Activated CD4-positive, CD25-positive, alpha-beta regulatory T cell (primary cell): ENCODE data around the gene ATP2B2.

Source experiments
- DNase-seq, 4 experiments: peaks; one replicate each; lab custom pipeline; 2025; lab: John Stamatoyannopoulos, UW

Gene ATP2B2

GRCh38 chr3:10400050-10400748 lies 105.2 kb downstream of the ATP2B2 start:
- DNase-seq = no peak

DNA sequence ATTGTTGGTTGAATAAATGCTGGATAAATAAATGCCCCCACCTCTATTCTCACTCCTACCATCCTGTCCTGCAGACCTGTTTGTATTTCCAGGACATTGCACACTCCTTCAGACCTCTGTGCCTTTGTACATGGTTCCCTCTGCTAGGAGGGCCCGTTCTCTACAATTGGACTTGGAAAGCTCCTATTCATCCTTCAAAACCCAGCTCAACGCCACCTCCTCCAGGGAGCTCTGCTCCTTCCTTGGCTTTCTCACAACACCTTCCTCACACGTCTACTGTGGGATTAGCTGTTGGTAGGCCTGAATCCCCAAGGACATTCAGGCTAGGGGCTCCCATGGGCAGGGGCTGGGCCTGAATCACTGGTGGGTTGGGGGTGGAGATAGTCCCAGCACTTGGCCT lies 105.8 kb downstream of the ATP2B2 start:
- DNase-seq = no peak

GRCh38 chr3:10398341-10398740 lies 107.0 kb downstream of the ATP2B2 start:
- no peak for DNase-seq

- DNase-seq = no peak
Measured at GRCh38 chr3:10397879-10398278, 107.5 kb downstream of the ATP2B2 start.

- DNase-seq = no peak
Measured at GRCh38 chr3:10396931-10397330, 108.5 kb downstream of the ATP2B2 start.

DNA sequence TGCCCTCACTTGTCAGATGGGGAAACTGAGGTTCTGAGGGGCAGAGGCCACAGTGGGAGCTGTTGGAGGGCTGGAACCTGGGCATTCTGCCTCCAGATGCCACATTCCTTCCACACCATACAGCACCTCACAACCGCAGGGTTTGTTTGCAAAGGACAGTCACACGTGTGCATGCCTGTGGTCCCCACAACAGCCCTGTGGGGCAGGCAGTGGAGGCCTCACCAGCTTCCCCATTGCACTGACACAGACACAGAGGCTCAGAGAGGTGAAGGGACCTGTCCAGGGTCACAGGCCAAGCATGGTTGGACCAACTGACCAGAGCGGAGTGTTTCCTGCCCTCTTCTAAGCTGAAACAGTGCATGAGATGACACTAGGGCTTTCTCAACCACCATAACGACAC lies 109.3 kb downstream of the ATP2B2 start:
- no peak for DNase-seq

- DNase-seq = peak in 1 of 4 experiments; percentile 28
Measured at GRCh38 chr3:10395671-10396070, 109.7 kb downstream of the ATP2B2 start.

GRCh38 chr3:10395196-10395595 lies 110.2 kb downstream of the ATP2B2 start:
- DNase-seq = no peak

DNA sequence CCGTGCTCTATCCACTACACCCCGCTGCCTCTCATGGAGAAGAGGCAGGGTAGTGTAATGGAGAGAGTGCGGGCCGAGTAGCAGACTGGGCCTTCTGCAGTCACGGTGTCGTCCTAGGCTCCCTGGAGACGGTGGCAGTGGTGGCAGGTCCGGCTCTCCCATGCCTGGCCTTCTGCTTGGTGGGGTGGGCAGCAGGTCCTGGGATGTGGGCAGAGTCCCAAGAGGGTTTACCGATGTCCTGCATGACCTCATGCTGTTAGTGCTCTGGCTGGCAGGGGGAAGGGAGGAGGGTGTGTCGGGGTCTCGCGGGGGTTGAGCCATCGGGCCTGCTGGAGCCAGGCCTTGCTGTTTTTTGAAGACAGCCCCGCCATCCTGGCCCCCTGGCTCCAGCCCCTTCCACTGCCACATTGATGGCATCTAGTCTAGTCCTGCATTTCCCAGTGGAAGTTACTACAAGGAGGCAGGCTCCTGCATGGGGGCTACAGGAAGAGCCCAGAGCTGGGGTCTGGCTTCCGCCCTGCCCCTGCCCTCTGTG lies 110.8 kb downstream of the ATP2B2 start:
- DNase-seq = no peak

DNA sequence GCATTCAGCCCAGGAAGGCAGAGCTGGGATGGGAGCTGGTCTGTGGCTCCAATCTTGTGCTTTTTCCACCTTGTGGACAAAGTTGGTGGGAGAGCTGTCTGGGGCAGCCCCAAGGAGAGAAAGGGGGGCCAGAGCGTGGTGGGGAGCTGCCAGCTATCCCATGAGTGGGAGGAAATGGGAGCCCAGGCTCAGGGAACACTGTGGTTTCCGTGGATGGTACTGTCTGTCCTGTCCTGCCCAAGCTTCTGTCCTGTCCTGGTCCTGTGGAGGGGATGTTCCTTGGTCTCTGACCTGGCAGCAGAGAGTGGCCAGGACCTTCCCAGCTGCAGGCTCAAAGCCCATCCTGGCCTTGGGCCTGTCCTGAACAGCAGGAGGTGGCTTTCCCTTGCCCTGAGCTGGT lies 111.9 kb downstream of the ATP2B2 start:
- DNase-seq = no peak

DNA sequence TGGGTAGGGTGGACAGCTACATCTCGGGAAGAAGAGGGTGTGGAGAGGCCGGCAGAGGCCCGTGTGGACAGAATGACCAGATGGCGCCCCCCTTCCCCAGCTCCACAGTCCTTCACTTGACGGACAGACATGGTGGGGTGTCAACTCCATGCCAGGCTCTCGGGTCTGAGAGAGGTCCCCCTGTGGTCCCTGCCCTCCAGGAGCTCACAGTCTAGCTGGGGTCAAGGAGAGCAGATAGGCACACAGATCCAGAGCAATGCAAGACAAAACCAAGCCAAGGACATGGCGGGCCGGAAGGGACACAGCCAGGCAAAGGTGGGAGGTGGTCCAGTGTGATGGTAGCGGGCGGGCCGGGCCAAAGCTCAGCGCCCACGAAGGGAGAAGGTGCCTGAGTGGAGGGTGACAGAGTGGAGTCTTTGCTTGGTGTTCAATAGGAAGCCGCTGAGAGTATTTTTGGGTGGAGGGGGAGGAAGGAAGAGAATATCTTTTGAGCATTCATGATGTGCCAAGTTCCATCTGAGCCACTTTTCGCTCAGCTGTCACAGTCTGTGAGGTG lies 112.4 kb downstream of the ATP2B2 start:
- DNase-seq = no peak

- DNase-seq = no peak
Measured at GRCh38 chr3:10392244-10392643, 113.1 kb downstream of the ATP2B2 start.

GRCh38 chr3:10391391-10391790 lies 114.0 kb downstream of the ATP2B2 start:
- DNase-seq = no peak

DNA sequence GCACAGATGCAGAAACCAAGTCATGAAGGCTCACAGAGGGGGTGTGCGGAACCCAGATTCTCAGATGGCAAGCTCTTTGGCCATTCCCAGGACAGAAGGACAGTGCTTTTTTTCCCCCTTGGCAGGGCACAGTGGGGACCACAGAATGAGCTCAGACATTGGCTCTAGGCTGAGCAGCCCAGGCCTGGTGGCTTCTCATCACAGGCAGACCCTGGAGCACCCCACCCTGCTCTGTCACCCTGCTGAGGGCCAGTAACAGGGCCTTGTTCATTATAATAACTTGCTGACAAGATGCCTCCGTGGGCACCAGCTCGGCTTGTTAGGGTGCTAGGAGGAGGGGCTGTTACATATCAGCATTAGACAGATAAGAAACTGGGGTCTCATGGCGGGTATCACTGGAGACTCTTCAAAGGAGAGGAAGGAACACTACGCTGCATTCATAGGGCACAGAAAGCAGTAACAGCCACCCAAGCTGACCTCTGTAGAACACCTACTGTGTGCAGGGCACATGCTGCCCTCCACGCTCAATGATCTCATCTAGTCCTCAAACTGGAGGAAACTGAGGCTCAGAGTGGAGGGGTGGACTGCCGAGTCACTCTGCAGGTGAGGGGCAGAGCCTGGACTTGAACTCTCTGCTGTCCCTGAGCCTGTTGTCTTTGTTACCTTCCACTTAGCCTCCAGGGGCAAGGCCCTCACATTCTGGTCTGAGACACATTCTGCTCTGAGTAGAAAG lies 114.6 kb downstream of the ATP2B2 start:
- no peak for DNase-seq

DNA sequence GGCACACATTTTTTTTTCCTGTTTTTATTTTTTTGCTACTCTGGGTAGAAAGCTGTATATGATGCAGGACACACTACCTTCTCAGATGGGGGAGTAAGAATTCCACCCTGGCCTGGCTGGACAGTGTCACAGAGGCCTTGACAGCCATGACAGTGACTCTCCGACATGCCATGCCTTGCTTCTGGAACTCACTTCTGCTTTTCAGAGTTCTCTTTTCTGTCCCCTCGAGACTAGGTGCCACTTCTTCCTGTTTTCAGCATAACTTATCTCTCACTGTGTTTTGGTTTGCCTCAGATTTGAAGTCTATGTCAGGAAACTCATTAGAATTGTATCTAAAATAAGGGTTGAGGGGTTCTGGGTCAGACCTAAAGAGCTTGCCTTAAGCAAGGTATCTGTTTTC lies 115.4 kb downstream of the ATP2B2 start:
- DNase-seq = no peak

- no peak for DNase-seq
Measured at GRCh38 chr3:10389339-10389738, 116.0 kb downstream of the ATP2B2 start.

DNA sequence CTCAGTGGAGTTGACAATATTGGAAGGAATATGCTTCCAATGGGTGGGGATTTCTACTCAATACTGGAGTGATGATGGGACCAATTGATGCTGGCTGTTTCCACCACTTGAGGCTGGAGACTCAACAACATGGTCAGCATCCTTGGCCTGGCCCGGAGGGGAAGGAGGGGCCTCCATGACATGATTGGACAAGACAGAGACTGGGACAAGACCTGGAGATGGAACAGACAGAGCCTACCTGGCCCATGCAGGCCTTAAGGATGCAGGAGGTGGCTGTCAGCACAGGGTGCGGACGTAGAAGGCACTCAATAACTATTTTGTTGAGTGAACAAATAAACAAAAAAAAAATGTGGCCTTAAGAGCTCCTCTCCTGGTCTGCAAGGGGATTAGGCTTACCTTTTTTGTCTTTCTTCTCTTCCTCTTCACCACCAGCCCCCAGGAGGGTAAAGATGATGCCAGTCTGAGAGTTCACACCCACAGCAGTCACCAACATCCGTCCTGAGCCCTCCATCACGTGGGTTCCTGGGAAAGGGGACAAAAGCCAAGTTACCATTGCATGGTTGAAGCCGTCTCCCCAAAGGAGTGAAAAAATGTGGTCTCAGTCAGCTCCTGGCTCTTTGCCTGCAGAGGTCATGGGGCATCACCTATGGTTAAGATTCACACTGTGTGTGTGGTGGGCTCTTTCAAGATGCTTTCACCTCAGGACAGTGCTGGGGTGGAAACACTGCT lies 117.3 kb downstream of the ATP2B2 start:
- DNase-seq = no peak

GRCh38 chr3:10386121-10386520 lies 119.3 kb downstream of the ATP2B2 start:
- no peak for DNase-seq

DNA sequence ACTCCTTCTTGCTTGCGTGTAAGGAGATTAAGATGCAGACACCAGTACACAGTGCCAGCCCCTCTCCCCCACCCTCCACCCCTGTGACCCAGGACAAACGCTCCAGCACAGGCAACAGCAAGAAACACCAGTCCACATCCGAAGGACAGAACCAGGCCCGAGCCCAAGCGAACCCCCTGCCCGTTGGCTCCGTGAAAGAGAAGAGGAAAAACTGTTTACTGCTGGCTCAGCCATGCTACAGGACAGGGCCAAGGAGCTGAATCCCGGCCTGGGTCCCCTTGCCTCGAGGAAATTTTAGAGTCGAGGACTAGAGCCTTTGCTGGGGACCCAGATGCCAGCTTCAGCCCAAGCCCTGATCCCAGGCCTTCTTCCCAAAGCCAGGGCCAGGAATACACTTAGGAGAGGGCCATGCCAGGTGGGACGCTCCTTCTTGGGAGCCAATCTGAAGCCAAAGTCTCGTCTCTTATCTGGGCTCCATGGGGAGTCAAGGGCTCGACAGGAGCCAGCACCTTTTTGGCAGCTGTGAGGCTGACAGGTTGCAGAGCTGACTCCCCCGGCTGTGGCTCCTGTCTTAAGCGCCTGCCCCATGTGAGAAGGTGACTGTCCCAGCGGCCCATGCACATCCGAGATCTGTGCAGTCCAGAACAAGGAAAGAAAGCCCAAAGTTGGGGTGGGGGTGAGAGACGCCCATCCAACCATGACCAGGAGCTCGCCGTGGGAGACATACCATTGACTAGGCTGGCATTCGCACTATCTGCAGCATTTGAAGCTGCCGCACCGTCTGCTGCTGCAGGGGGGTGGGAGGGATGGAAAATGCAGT lies 120.6 kb downstream of the ATP2B2 start:
- no peak for DNase-seq

- no peak for DNase-seq
Measured at GRCh38 chr3:10383850-10384248, 121.5 kb downstream of the ATP2B2 start.
